HK-2 (cell line): ENCODE data around the gene TSGA10.
"Not testable (repeated sequence)": the region's sequence is repeated elsewhere in the genome, so short reads cannot be mapped to it uniquely, and the experiment has no call there.

ENCODE experiments used
- DNase-seq: peaks from one replicate; pipeline ENCODE4 v3.0.0-alpha.2; 2018; ENCODE audit not compliant: unreplicated experiment

TSGA10 gene

DNA sequence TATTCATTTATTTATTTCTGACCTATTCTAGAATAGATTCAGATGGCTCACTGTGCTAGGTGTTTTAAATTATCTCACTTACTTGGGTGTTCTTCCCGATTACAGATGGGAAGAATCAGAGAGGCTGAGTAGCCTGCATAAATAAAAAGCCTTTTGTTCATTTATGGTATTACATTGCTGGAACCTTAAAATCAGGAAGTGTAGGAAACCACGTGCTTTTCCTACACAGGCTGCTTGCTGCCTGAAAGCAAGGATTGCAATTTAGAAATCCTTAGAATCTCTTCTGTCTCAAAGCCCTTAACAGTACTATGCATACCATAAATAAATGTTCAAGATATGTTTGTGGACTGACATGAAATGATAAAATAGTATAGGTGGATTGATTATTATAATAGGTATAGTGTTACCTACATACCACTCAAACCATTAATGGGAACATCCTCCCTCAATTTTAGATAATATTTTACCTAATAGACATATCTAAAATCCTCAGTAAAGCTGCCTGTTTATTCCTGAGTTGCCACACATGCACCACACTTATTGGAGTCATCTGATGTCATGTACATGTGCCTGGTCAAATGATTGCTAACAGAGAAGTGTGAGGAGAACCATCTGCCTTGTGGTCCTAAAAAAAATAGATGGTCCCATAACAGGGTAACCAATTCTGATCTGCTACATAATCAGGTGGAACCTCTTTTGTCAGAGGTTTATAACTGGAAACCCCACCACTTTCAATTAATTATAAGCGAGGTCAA lies 86.7 kb downstream of the TSGA10 start:
- no peak for DNase-seq

DNA sequence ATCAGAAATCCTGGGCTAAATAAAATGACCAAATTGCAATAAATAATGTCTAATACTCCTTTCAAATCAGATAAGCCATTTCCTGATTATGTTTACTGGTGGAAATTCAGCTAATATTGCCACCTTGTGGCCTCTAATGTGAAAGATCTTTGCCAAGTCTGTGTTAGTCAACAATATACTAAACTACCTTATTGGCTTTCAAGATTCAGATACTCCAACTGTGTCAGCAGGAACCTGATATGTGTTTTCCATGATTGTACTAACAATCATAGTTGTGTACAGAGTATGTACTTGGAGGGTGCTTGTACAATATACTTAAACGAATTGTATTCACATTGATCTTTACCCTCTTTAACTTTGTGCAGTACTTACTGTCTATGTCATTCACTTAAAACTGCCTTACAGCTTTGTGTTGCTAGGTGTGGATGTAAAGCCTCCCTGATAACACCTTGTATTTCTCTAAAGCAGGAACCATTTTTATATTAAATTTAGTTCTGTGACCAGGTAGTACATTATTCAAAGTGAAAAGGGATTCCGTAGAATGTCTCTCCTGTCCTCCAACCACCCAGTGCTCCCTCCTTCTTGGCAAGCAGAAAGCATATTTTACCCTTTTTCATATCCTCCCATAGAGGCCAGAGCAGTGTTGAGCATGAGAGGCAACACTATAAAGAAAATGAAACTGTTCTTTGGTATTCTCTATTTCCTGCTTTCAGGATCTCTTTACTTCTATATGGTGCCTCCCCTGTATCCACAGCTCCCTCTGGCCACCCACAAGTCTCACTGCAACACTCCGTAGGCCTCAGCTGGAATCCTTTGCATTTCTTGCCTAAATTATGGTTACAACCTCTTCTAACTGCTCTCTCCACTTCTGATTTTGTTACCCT lies 88.4 kb downstream of the TSGA10 start:
- peak; percentile 18 for DNase-seq

DNA sequence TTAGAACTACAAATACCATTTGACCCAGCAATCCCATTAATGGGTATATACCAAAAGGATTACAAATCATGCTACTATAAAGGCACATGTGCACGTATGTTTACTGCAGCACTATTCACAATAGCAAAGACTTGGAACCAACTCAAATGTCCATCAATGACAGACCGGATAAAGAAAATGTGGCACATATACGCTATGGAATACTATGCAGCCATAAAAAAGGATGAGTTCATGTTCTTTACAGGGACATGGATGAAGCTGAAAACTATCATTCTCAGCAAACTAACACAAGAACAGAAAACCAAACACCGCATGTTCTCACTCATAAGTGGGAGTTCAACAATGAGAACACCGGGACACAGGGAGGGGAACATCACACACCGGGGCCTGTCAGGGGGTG lies 105.6 kb downstream of the TSGA10 start:
- not testable (repeated sequence) for DNase-seq

DNA sequence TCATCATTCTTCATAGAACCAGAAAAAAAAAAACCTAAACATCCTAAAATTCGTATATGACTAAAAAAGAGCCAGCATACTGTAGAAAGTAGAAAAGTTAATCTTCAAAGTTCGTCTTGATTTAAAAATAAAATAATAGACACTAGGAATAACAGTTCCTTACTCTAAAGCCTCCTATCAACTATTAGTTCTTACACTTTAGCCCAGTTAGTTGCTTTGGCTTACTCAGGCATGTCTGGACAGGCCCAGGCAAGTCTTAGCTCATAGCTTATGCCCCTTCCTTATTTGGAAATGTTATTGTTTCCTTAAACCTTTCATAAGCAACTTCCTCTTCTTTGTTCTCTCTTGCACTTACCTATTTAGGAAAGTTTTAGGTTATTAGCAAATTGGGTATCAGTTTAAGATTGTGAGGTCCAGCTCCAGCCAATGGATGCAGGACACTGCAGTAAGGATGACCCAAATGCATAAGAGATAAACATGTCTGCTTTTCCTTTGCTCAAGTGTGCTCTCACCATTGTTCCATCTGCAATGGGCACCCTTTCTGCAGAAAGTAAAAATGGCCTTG lies 113.9 kb downstream of the TSGA10 start:
- not testable (repeated sequence) for DNase-seq

DNA sequence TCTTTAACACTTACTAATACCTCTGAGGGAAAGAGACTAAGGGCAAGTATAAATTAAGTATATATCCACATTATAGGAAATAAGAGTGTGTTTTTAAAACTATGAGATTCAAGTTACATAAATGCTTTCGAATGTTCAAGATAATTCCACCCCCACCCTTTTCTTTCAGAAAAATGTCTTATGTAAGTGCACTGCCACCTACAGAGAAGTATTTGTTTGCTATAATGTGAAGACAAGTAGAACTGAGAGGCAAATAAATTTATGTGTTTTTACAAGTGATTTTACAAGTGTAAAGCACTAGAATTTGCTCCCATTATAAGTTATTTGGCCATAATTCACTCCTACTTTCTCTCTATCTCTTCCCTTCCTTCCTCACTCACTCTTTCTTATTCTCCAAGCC lies 118.8 kb downstream of the TSGA10 start:
- DNase-seq = no peak

DNA sequence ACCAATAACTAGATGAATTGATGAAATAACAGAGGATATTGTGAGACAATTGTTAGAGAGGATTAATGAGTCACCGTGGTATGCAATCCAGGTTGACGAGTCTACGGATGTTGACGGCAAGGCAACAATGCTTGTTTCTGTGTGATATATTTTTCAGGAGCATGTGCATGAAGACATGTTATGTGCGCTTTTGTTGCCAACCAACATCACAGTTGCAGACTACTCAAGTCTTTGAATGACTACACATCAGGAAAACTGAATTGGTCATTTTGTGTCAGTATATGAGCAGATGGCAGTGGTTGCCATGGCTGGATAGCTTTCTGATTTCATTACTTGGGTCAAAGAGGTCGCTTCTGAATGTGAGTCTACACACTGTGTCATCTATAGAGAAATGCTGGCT lies 122.0 kb downstream of the TSGA10 start:
- DNase-seq = no peak

DNA sequence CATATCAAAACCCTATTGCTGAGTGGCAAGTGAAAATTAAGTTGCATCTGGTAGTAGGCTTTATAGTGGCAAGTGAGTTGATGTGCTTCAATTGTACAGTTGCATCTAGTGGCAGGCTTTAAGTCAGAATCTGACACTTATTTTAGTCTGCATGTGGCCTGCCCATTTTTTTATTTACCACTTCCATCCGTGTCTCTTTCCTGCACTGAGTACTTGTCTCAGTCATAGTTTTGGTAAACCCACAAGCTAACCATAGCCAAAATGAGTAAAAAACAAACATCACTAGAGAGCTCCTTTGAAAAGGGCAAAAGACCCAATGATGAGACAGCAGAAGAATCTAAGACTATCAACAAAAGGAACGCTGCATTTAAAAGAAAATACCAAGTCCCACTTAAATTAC lies 122.7 kb downstream of the TSGA10 start:
- no peak for DNase-seq

DNA sequence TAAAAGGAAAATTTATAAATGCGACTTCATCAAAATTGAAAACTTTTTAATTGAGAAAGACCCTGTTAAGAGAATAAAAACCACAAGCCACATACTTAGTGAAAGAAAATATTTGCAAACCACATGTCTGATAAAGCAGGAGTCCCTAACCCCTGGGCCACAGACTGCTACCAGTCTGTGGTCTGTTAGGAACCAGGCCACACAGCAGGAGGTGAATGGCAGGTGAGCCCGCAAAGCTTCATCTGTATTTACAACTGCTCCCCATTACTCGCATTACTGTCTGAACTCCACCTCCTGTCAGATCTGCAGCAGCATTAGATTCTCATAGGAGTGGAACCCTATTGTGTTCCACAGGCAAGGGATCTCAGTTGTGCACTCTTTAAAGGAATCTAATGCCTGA lies 123.3 kb downstream of the TSGA10 start:
- no peak for DNase-seq

DNA sequence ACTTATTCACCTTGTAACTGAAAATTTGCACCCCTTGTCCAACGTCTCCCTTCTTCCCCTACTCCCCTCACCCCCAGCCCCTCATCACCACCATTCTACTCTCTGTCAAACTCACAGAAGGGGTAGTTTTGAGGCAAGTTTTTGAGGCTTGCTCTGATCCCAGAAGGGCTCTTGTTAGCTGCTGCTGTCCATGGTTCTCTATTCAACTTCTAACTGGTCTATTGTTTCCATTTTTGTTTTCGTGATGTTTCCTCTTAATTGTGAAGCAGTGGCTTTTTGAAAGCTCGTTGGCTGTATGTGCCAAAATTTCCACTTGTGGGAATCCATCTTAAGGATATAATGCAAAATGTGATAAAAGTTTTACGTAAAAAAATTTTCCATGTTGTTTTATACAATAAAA lies 126.2 kb downstream of the TSGA10 start:
- no peak for DNase-seq

DNA sequence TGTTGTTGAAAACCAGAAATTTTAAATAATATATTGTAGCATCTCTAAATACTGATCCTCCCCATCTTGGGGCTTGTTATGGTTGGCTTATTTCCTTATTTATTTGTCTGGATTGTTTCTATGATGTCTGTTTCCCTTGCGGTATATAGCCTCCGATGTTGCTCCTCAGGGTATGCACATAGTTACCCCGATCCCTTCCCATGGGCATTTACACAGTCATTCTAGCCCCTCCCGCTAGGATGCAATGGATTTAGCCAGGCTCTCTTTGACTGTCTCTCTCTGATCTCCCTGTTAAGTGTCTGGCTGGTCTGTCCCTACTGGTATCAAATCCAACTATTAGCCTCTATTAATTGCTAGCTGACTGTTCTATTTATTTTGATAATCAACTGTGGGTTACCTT lies 126.9 kb downstream of the TSGA10 start:
- DNase-seq = no peak

DNA sequence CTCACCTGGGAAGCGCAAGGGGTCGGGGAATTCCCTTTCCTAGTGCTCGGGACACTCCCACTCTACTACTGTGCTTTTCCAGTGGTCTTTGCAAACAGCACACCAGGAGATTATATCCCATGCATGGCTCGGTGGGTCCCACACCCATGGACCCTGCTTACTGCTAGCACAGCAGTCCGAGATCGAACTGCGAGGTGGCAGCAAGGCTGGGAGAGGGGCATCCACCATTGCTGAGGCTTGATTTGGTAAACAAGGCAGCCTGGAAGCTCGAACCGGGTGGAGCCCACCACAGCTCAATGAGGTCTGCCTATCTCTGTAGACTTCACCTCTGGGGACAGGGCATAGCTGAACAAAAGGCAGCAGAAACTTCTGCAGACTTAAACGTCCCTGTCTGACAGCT lies 154.0 kb downstream of the TSGA10 start:
- DNase-seq = no peak

DNA sequence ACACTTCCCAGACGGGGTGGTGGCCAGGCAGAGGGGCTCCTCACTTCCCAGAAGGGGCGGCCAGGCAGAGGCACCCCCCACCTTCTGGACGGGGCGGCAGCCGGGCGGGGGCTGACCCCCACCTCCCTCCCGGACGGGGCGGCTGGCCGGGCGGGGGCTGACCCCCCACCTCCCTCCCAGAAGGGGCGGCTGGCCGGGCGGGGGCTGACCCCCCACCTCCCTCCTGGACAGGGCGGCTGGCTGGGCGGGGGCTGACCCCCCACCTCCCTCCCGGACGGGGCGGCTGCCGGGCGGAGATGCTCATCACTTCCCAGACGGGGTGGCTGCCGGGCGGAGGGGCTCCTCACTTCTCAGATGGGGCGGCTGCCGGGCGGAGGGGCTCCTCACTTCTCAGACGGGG lies 166.0 kb downstream of the TSGA10 start:
- DNase-seq = not testable (repeated sequence)

DNA sequence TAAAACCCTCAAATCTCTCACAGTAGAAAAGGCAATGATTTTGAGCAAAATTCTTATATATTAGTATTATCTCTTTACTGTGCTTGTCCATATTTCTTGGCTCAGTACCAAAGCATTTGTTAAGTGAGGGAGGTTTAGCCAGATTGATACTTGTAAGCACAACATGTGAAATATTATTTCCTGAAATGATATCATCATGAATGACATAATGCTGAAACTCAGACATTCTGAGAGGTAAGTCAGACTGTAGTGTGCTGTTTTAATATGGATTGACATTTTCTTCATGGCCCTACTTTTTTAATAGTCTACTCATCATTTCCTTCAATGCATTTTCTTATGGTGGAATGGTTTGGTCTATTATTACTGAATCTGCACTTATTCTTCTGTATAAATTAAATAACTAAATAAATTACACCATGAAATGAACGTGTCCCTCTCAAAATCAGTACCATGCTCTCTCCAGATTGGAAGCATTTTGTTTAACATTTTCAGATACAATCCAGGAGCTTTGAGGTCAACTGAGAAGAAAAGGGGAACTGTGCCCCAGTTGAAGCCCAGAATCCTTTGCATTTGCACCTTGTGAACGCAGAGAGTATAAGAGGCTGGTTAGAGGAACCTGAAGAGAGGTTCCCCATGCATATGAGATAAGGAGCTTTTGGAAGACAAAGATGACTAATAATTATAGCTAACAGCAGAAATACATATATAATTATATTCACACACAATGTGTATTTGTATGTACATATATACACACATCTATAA lies 168.7 kb downstream of the TSGA10 start:
- DNase-seq = no peak

DNA sequence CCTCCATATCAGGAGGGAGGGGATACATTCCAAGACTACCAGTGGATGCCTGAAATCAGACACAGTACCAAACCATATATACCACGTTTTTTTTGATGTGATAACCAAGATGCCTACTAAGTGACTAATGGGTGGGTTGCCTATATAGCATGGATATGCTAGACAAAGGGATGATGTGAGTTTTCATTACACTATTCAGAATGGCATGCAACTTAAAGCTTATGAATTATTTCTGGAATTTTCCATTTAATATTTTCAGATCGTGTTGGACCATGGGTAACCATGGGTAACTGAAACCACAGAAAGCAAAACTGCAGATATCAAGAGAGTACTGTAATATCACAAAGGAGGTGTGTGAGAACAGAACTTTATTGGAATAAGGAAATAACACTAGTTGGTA lies 179.1 kb downstream of the TSGA10 start:
- no peak for DNase-seq

DNA sequence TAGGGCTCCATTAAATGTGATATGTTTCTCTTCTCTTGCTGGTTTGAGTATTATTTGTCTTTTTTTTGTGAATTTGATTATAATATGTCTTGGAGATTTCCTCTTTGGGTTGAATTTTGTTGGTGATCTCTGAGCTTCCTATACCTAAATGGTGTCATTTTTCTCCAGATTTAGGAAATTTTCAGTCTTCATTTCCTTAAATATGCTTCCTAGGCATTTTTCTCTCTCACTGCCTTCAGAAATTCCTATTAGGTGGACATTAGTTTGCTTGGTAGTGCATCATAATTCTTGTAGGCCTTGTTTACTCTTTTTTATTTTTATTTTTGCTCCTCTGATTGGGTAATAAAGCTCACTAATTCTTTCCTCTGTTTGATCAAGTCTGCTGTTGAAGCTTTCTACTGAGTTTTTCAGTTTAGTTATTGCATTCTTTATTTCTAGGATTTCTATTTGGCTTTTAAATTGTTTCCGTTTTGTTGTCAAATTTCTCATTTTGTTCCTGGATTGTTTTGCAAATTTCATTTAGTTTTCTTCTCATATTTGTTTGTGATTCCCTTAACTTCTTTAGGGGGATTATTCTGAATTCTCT lies 182.1 kb downstream of the TSGA10 start:
- no peak for DNase-seq

DNA sequence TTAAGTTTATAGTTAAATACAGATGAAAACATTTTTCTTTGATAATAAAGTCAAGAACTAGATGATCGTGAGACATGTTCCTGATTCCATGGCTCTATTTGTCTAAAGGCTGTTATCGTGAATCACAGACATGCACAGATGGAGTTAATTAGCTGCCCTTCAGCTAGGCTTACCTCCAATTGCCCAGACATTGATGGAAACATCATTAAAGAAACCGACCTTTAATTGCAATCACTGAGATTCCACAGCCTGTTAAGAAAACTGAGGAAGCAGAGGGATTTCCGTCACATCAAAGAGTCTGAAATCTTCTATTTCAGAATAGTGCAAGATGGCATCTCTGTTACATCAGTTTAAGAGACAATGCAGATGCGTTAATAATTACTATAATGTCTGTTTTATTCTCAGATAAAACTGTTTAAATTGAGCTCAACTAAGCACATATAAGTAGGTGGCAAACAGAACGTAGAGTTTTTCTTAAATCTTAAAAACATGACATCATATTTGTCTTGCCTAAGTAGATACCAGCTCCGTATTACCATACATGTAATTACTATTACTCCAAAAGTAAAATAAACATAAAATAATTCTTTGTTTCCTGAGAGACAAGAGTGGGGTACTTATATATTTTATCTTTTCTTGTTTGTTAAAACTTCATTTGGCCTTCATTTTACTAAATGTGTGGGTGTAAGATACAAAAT lies 194.8 kb downstream of the TSGA10 start:
- DNase-seq = no peak

DNA sequence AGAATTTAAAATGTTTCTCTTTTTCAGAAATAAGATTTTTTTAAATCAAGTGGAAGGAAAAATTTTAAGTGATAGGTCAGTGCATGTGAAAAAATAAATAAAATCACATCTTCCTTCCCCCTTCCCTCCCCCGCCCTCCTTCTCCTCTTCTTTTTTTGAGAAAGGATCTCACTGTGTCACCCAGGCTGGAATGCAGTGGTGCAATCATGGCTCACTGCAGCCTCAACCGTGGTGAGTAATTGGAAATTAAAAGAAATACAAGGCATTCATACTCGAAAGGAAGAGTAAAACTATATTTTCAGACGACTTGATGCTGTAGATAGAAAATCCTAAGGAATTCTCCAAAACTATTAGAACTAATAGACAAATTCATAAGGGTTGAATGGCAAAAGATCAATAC lies 201.8 kb downstream of the TSGA10 start:
- DNase-seq = no peak

DNA sequence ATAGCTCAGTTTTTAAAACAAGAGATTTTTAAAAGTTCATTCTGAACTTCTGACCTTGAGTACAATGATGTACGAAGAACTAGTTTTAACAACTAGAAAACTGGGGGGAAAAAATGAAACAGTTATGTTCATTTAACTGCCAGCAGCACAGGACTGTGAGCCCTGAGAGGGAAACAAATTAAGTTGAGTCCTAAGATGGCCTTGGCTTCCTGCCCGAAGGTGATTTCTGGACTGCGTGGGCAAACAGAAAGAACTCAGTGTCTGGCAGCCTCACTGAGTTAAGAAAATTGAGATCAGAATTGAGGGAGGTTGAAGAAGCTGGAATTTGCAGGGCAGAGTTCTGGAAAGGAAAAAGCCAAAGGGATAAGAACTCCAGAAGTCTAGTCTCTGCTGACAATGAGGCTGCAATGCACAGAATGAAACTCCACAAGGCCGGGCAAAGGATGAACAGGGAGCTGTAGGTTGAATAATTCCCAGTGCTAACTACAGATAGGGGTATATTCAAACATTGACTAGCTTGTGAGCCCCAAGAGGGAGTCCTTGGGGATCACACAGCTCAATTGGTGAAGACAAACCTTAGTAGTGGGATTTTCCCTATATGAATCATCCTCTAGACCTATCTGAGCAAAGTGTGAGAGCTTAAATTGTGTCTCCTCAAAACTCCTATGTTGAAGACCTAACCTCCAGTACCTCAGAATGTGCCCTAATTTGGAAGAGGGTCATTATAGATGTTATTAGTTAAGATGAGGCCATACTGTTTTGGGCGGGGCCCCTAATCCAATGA lies 205.6 kb downstream of the TSGA10 start:
- DNase-seq = no peak

DNA sequence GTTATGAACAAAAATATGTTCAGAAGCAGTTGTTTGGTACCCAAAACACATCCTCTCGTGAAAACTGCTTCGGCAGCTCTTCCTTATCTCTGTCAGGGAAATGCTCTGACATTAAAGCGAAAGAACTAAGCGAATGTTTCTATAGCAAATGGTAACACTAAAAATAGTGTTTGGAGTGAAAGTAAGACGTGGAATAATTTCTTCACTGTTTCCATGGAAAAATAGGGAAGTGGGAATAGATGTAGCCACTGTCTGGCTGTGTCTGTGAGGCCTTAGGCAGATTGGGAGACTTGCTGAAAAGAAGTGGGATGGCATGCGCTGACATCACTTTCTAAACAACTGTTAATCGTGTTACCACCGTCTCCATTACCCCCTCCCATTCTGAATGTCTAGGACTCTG lies 207.2 kb downstream of the TSGA10 start:
- no peak for DNase-seq
